GM10266 (cell line): ENCODE data around the gene OR7D4.
A peak's percentile ranks its signal among the peaks of the same experiment; 100 is the strongest.
"Not testable (repeated sequence)": the region's sequence is repeated elsewhere in the genome, so short reads cannot be mapped to it uniquely, and the experiment has no call there.

Experiments
- DNase-seq: peaks from one replicate; pipeline ENCODE4 v3.0.0; 2012; ENCODE audit errors: extremely low spot score
- TF ChIP-seq, protein P1 (sequence below): IDR thresholded peaks from 2 replicates; pipeline ENCODE4 v1.5.1; 2012; ENCODE audit warnings: mild to moderate bottlenecking, low read depth; ENCODE audit not compliant: control insufficient read depth, insufficient read depth; ENCODE audit errors: missing control alignments

OR7D4 gene

DNA sequence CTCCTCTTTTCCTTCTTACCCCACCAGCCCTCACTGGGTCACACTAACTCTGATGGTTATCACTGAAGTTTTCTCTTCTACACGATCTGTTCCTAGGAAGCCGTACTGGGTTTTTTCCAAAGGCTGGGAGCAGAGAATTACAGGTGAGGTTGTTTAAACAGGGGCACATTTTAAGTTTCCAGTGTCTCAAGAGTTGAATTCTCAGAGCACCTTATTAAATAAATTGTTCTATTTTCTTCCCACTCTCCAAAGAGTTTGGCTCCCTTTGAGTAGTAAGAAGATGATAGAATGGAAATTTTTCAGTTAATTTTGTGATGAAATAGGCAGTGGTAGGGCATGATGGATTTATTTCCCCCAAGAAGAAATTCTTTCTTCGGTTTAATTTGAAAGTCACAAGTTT is at the start of gene OR7D4:
OR7D4 (minus strand) TSS at position 101 of the 400 bp plus-strand sequence. CDS start 4,752 bp downstream, outside the sequence.
- no peak for DNase-seq
- TF ChIP-seq, protein P1, sequence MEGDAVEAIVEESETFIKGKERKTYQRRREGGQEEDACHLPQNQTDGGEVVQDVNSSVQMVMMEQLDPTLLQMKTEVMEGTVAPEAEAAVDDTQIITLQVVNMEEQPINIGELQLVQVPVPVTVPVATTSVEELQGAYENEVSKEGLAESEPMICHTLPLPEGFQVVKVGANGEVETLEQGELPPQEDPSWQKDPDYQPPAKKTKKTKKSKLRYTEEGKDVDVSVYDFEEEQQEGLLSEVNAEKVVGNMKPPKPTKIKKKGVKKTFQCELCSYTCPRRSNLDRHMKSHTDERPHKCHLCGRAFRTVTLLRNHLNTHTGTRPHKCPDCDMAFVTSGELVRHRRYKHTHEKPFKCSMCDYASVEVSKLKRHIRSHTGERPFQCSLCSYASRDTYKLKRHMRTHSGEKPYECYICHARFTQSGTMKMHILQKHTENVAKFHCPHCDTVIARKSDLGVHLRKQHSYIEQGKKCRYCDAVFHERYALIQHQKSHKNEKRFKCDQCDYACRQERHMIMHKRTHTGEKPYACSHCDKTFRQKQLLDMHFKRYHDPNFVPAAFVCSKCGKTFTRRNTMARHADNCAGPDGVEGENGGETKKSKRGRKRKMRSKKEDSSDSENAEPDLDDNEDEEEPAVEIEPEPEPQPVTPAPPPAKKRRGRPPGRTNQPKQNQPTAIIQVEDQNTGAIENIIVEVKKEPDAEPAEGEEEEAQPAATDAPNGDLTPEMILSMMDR = no peak

DNA sequence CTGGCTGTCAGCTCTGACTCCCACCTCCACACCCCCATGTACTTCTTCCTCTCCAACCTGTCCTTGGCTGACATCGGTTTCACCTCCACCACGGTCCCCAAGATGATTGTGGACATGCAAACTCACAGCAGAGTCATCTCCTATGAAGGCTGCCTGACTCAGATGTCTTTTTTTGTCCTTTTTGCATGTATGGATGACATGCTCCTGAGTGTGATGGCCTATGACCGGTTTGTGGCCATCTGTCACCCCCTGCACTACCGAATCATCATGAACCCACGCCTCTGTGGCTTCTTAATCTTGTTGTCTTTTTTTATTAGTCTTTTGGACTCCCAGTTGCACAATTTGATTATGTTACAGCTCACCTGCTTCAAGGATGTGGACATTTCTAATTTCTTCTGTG is 31.8 kb upstream of the OR7D4 start:
- TF ChIP-seq, protein P1 = no peak
- DNase-seq = no peak

DNA sequence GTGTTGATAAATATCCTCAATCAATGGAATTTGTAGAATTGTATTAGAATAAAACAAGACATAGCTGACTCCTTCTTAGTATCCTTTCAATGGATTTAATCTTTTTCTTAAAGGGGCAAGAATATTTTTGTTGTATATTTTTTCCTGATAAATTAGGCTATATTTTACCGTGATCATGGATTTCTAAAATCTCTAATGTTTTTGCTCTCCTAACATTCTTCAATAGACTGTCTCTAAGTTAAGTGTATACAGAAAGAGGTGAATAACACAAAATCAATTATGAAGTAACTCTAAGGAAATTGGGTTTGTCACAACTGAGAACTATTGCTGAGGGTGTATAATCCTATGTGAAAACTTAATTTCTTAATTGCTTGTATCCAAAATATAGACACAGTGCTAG is 31.2 kb upstream of the OR7D4 start, which contains the start of gene OR7E24:
OR7E24 (plus strand) TSS at position 301 of the 400 bp plus-strand sequence. CDS start 114 bp downstream, outside the sequence.
- no peak for DNase-seq

DNA sequence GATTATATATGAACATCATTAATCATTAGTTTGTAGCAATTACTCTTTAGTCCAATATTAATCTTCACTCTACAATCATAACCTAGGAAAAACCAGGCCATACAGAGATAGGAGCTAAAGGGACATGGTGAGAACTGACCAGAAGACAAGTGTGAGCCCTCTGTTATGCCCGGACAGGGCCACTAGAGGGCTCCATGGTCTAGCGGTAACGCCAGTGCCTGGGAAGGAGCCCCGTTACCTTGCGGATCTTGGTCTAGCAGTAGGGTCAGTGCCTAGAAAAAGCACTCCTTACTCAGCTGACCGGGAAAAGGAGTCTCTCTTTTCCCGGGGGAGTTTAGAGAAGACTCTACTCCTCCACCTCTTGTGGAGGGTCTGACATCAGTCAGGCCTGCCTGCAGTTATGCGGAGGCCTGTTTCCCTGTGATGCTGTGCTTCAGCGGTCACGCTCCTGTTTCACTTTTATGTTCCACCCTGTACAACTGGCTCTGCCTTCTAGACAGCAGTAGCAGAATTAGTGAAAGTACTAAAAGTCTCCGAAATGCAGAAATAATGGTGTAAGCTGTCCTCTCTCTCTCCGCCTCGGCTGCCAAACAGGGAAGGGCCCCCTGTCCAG is 13.8 kb downstream of the OR7D4 start:
- TF ChIP-seq, protein P1 = peak; percentile 93
- peak; percentile 47 for DNase-seq

More for the DNA sequence above, 31.2 kb upstream of the OR7D4 start, which contains the start of gene OR7E24:
- TF ChIP-seq, protein P1 = no peak

DNA sequence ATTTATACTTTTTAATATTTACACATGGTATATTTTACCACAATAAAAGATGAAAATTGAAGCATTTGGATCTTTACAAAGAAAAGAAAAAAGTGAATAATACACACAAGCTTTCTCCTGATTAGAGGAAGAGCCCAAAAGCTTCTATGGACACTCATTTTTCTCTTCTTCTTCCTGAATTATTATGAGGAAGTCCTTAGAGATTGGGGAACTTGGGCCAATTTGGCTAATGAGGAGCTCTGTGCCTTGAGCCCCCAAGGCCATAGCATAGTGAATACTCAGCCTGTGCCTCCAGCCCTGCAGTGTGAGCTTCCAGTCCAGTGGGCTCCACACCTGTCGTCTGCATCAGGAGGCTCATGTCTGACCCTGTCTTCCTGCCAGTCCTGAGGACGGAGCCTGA is 21.3 kb downstream of the OR7D4 start:
- not testable (repeated sequence) for DNase-seq

DNA sequence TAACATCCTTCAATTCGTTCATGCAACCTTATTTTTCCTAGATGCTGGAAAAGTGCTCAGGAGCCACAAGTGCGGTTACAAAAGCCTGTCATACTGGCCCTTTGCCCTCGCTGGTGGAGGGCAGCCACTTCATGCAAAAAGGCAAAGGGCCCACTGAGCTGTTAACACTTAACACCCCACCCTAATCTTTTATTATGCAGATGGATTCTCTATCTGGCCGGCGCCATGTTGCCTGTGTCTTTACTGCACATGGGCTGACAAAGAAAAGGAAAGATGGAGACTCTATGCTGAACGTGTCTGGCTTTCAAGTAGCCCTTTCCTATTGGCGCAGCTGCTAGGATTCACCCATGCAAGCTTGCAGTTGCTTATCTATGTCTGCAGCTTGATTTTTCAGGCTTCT is 29.9 kb downstream of the OR7D4 start:
- DNase-seq = no peak
- TF ChIP-seq, protein P1 = no peak

DNA sequence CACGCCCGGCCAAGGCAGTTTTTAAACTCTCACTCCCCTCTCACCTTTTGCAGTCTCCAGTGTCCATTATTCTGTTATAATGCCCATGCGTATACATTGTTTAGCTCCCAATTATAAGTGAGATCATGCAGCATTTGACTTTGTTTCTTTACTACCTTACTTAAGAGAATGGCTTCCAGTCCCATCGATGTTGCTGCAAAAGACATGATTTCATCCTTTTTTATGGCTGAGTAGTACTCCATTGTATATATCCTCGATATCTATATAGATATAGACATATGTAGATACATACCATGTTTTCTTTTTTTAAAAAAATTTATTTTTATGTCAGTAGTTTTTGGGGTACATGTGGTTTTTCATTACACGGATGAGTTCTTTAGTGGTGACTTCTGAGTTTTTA is 32.2 kb downstream of the OR7D4 start:
- DNase-seq = no peak
- TF ChIP-seq, protein P1 = no peak
